ENCODE results near the gene ITGB7. TPM values are rescaled to one million over a fixed set of nuclear protein-coding genes. Genes with fewer than 3 reads are reported as not detected.
A peak's percentile ranks its signal among the peaks of the same experiment; 100 is the strongest.

The ITGB7 gene
- polyA plus RNA-seq, 1 experiment, result 0.63 TPM

DNA sequence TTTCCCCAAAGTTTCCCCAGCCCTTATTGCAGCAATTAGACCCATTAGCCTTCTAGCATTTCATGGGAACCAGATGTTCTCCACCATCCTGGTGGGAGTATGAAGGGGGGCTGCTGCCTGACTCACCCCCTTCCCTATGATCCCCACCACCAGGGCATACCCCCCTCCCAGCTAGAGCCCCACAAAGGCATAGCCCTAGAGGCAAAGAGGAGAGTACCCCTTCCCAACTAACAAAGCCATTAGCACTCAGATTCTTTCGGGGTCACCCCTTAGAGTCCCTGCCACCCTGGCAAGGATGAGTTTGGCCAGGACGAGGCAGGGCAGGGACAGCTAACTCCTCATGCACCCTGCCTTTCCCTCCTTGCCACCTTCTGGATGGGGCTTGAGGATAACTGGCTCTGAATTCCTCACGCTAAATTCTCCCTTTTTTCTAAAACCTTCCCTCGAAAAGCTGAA, 15.8 kb upstream of the ITGB7 start:
- POLR2A ChIA-PET, result interaction anchor here (1.0 kb wide), 1 partner anchor 45 kb away, joined by 3 read pairs; the partner anchor contains the start of gene ESPL1
- DNase-seq (ENCODE audit: low read depth), result no peak
- no peak overlapping the region for H3K4me3 ChIP-seq (ENCODE audit: low read depth, low read length)
- no peak for TF ChIP-seq CTCF (IDR thresholded peaks at IDR 0.05; ENCODE audit: insufficient read depth, low read depth, low read length)
- H3K36me3 ChIP-seq (ENCODE audit: control insufficient read depth, insufficient read depth, low read length), result no peaks in the 10 kb centered on the region
- H3K27me3 ChIP-seq (ENCODE audit: control insufficient read depth, insufficient read depth, low read length), result no peaks in the 10 kb centered on the region
- CTCF ChIA-PET, result interaction anchor here (1.1 to 1.2 kb wide), 3 partner anchors 8 to 64 kb away, joined by 3 to 6 read pairs (median 3); no protein-coding TSS in a partner anchor

DNA sequence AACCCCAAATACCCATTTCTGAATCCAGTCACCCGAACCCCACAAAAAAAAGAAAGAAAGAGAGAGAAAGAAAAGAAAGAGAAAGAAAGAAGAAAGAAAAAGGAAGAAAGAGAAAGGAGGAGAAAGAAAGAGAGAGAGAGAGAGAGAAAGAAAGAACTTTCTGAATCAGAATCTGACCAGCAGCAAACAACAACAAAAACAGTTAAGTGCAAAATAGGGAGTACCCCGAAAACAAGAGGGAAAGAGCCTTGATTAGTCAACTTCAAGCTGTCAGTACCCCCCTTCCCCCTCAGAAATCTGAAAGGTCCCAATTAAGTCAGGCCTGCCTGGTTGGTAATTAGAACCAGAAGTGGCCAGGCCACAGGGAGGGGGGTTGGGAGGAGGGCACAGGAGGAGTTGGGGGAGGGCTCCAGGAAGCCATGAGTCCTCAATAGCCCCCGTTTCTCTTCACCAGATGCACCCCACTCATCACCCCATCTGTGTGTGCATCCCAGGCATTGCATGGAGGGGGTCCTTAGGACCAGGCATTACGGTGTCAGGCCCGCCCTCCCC, 15.2 kb upstream of the ITGB7 start:
- ChIA-PET POLR2A (no interaction called here), CTCF (interaction anchor here (1.1 kb wide), 1 partner anchor 8 kb away, joined by 6 read pairs; no protein-coding TSS in a partner anchor)
- Histone ChIP-seq H3K27me3 (ENCODE audit: control insufficient read depth, insufficient read depth, low read length) (no peaks in the 10 kb centered on the region), H3K4me3 (ENCODE audit: low read depth, low read length) (peak overlapping the region; percentile 22), H3K36me3 (ENCODE audit: control insufficient read depth, insufficient read depth, low read length) (no peaks in the 10 kb centered on the region)
- no peak for TF ChIP-seq CTCF (IDR thresholded peaks at IDR 0.05; ENCODE audit: insufficient read depth, low read depth, low read length)
- DNase-seq (ENCODE audit: low read depth), result no peak

- DNase-seq (ENCODE audit: low read depth), result no peak
- TF ChIP-seq CTCF (IDR thresholded peaks at IDR 0.05; ENCODE audit: insufficient read depth, low read depth, low read length), result peak; percentile 26
- CTCF ChIA-PET, result interaction anchor here (1.3 kb wide), 1 partner anchor 70 kb away, joined by 5 read pairs; no protein-coding TSS in a partner anchor
- Histone ChIP-seq H3K36me3 (ENCODE audit: control insufficient read depth, insufficient read depth, low read length) (0 out of 2 replicates have a peak, but pooled peaks cover 2% of the 10 kb centered on the region), H3K27me3 (ENCODE audit: control insufficient read depth, insufficient read depth, low read length) (no peaks in the 10 kb centered on the region), H3K4me3 (ENCODE audit: low read depth, low read length) (peak overlapping the region; percentile 42)
- POLR2A ChIA-PET, result no interaction called here
Measured at GRCh38 chr12:53221203-53222080, 14.4 kb upstream of the ITGB7 start.

- TF ChIP-seq CTCF (IDR thresholded peaks at IDR 0.05; ENCODE audit: insufficient read depth, low read depth, low read length), result no peak
- Histone ChIP-seq H3K36me3 (ENCODE audit: control insufficient read depth, insufficient read depth, low read length) (0 out of 2 replicates have a peak, but pooled peaks cover 2% of the 10 kb centered on the region), H3K27me3 (ENCODE audit: control insufficient read depth, insufficient read depth, low read length) (no peaks in the 10 kb centered on the region), H3K4me3 (ENCODE audit: low read depth, low read length) (peak overlapping the region; percentile 51)
- POLR2A ChIA-PET, result no interaction called here
- peak; percentile 69 for DNase-seq (ENCODE audit: low read depth)
- CTCF ChIA-PET, result interaction anchor here (1.1 to 1.5 kb wide), 3 partner anchors 11 to 71 kb away, joined by 3 to 5 read pairs (median 5); no protein-coding TSS in a partner anchor
Measured at GRCh38 chr12:53220694-53221202, 13.7 kb upstream of the ITGB7 start.
